ENCODE results near the gene ACOT12. TPM values are rescaled to one million over a fixed set of nuclear protein-coding genes. Genes with fewer than 3 reads are reported as not detected.

The ACOT12 gene
- total RNA-seq, 2 donors from 2014 or later: not detected

- TF ChIP-seq CTCF (IDR thresholded peaks at IDR 0.05): no peak
- Histone ChIP-seq H3K27ac (no peak overlapping the region), H3K27me3 (peaks cover 9% of the 10 kb centered on the region), H3K4me3 (no peak overlapping the region), H3K9ac (ENCODE audit: low read depth in 2 of 2, low read length in 2 of 2) (no peak overlapping the region), H3K36me3 (no peaks in the 10 kb centered on the region), H3K9me3 (no peaks in the 10 kb centered on the region), H3K4me1 (no peaks in the 10 kb centered on the region)
- DNase-seq: no peak
- intact Hi-C loops (cut with DNase I): no loop called here
Observed at GRCh38 chr5:81389025-81389424, 4.9 kb downstream of the ACOT12 start.

- TF ChIP-seq CTCF (IDR thresholded peaks at IDR 0.05): no peak
- Histone ChIP-seq H3K4me3 (no peak overlapping the region), H3K4me1 (no peaks in the 10 kb centered on the region), H3K9me3 (no peaks in the 10 kb centered on the region), H3K27ac (no peak overlapping the region), H3K27me3 (peaks cover under 1% of the 10 kb centered on the region), H3K36me3 (no peaks in the 10 kb centered on the region), H3K9ac (ENCODE audit: low read depth in 2 of 2, low read length in 2 of 2) (no peak overlapping the region)
- intact Hi-C loops (cut with DNase I): no loop called here
- DNase-seq: no peak
Observed at GRCh38 chr5:81388169-81388568, 5.8 kb downstream of the ACOT12 start.

- Histone ChIP-seq H3K36me3 (no peaks in the 10 kb centered on the region), H3K4me3 (no peak overlapping the region)
- intact Hi-C loops (cut with DNase I): no loop called here
Observed at GRCh38 chr5:81383867-81384266, 10.1 kb downstream of the ACOT12 start.

GRCh38 chr5:81371354-81371876, 22.5 kb downstream of the ACOT12 start:
- H3K4me3 ChIP-seq: no peak overlapping the region
- H3K27me3 ChIP-seq: no peaks in the 10 kb centered on the region
- H3K9ac ChIP-seq (ENCODE audit: low read depth in 2 of 2, low read length in 2 of 2): no peak overlapping the region
- no peaks in the 10 kb centered on the region for H3K4me1 ChIP-seq
- no peaks in the 10 kb centered on the region for H3K9me3 ChIP-seq
- TF ChIP-seq CTCF (IDR thresholded peaks at IDR 0.05): no peak
- H3K27ac ChIP-seq: no peak overlapping the region
- intact Hi-C loops (cut with DNase I): no loop called here
- H3K36me3 ChIP-seq: no peaks in the 10 kb centered on the region
- DNase-seq: no peak

More at GRCh38 chr5:81383867-81384266, 10.1 kb downstream of the ACOT12 start:
- H3K9me3 ChIP-seq: no peaks in the 10 kb centered on the region
- TF ChIP-seq CTCF (IDR thresholded peaks at IDR 0.05): no peak
- no peak for DNase-seq
- H3K27ac ChIP-seq: no peak overlapping the region
- H3K27me3 ChIP-seq: no peaks in the 10 kb centered on the region
- H3K9ac ChIP-seq (ENCODE audit: low read depth in 2 of 2, low read length in 2 of 2): no peak overlapping the region
- no peaks in the 10 kb centered on the region for H3K4me1 ChIP-seq

- TF ChIP-seq CTCF (IDR thresholded peaks at IDR 0.05): no peak
- no peaks in the 10 kb centered on the region for H3K27me3 ChIP-seq
- H3K4me1 ChIP-seq: no peaks in the 10 kb centered on the region
- H3K27ac ChIP-seq: no peak overlapping the region
- intact Hi-C loops (cut with DNase I): no loop called here
- H3K9me3 ChIP-seq: no peaks in the 10 kb centered on the region
- no peak overlapping the region for H3K9ac ChIP-seq (ENCODE audit: low read depth in 2 of 2, low read length in 2 of 2)
- no peak overlapping the region for H3K4me3 ChIP-seq
- no peak for DNase-seq
- H3K36me3 ChIP-seq: no peaks in the 10 kb centered on the region
Observed at GRCh38 chr5:81370912-81371311, 23.0 kb downstream of the ACOT12 start.
